HepG2 (cell line): ENCODE results near the gene SARNP. TPM values are rescaled to one million over a fixed set of nuclear protein-coding genes. Genes with fewer than 3 reads are reported as not detected.

Source experiments
- ATAC-seq: fragments of 200-7000 bp; cut with Tn5 transposase; 3 replicates; pipeline ENCODE4 v1.9.1; 2020; ENCODE audit warnings: mild to moderate bottlenecking, moderate library complexity
- BruUV-seq: library from RNA; stranded (reverse); fragments of 400-500 nt; replicated peaks from 2 replicates; lab custom pipeline; 2021; lab: Mats Ljungman, UMichigan
- CTCF ChIA-PET: fragments of 300-600 bp; formaldehyde crosslinking; extraction: SDS; loops from one replicate; lab custom pipeline; 2021; ENCODE audit warnings: low total read pairs, inconsistent platforms, low intra/inter-chr PET ratio; lab: Yijun Ruan, JAX
- POLR2A ChIA-PET: fragments of 350-600 bp; sonication (Branson Sonifier 250); formaldehyde crosslinking; loops from one replicate; lab custom pipeline; 2020; ENCODE audit warnings: antibody characterized with exemption, inconsistent platforms; lab: Yijun Ruan, JAX
- DNase-seq: peaks from one replicate; pipeline ENCODE4 v3.0.0-alpha.2; 2015; ENCODE audit warnings: low spot score
- FAIRE-seq: peaks from 3 replicates; lab custom pipeline; 2011; peaks lifted over from hg19 to GRCh38; lab: Jason Lieb, UNC
- H2AFZ ChIP-seq: one replicate; pipeline ENCODE4 v1.6.1; 2011; ENCODE audit warnings: low read length, inconsistent platforms
- H3K27ac ChIP-seq: fragments of 300-600 bp; 3 replicates; pipeline ENCODE4 v1.8.0; 2011; ENCODE audit warnings: mixed run types, mild to moderate bottlenecking, mixed read lengths, low read length, inconsistent platforms; ENCODE audit not compliant: insufficient read depth; ENCODE audit errors: extremely low read length
- H3K27me3 ChIP-seq, 2 experiments: fragments of 200-600 bp in 1 of 2; 2 replicates in 1 of 2; 3 replicates in 1 of 2; pipeline versions ENCODE4 v1.6.0 to v1.8.0; 2011; ENCODE audit warnings: low read length in 2 of 2, mild to moderate bottlenecking in 2 of 2, moderate library complexity in 2 of 2, inconsistent platforms in 1 of 2; ENCODE audit not compliant: insufficient read depth in 2 of 2, control insufficient read depth in 1 of 2
- H3K36me3 ChIP-seq, 2 experiments: fragments of 200-600 bp in 1 of 2; replicated peaks in 1 of 2; 2 replicates in 1 of 2; 3 replicates in 1 of 2; pipeline versions ENCODE4 v1.5.1 to v1.8.0; 2011; ENCODE audit warnings: low read length in 2 of 2, inconsistent platforms in 1 of 2; ENCODE audit not compliant: insufficient read depth in 2 of 2, control insufficient read depth in 1 of 2
- H3K4me1 ChIP-seq: 2 replicates; pipeline ENCODE4 v1.5.1; 2012; ENCODE audit warnings: low read length, inconsistent platforms; ENCODE audit not compliant: insufficient read depth
- H3K4me2 ChIP-seq: 2 replicates; pipeline ENCODE4 v1.6.0; 2011; ENCODE audit warnings: low read depth, low read length, inconsistent platforms
- H3K4me3 ChIP-seq, 3 experiments: fragments of 200-600 bp in 1 of 3; sonication (generic), shearing (Covaris generic) in 1 of 3; replicated peaks in 1 of 3; 2 replicates each; pipeline ENCODE4 v1.5.1; 2011 to 2016; ENCODE audit warnings: low read length in 3 of 3, inconsistent platforms in 2 of 3, low read depth in 2 of 3, mild to moderate bottlenecking in 2 of 3, control low read depth in 1 of 3, mixed read lengths in 1 of 3; ENCODE audit not compliant: insufficient read depth in 1 of 3
- H3K79me2 ChIP-seq: one replicate; pipeline ENCODE4 v1.6.1; 2011; ENCODE audit warnings: low read length, inconsistent platforms; ENCODE audit not compliant: insufficient read depth
- H3K9ac ChIP-seq: 2 replicates; pipeline ENCODE4 v1.6.0; 2011; ENCODE audit warnings: mild to moderate bottlenecking, low read depth, low read length, inconsistent platforms; ENCODE audit not compliant: insufficient read depth
- H3K9me3 ChIP-seq: 2 replicates; pipeline ENCODE4 v1.5.1; 2012; ENCODE audit warnings: mild to moderate bottlenecking, low read length
- H4K20me1 ChIP-seq: 2 replicates; pipeline ENCODE4 v1.6.0; 2011; ENCODE audit warnings: inconsistent platforms, mild to moderate bottlenecking, low read length, moderate library complexity; ENCODE audit not compliant: insufficient read depth
- CBX1 ChIP-seq: IDR thresholded peaks from one replicate; pipeline ENCODE4 v1.6.1; 2016; ENCODE audit warnings: antibody characterized with exemption, low read depth
- EZH2 ChIP-seq: conservative IDR thresholded peaks from 2 replicates; pipeline ENCODE4 v1.6.1; 2012; ENCODE audit warnings: mild to moderate bottlenecking, low read depth, low read length, moderate library complexity
- FOXC1 ChIP-seq: sonication (generic); formaldehyde crosslinking; IDR thresholded peaks from 2 replicates; pipeline ENCODE4 v1.8.0; 2022; ENCODE audit warnings: mild to moderate bottlenecking, missing genetic modification reagents, borderline replicate concordance
- MXD1 ChIP-seq: sonication (generic); formaldehyde crosslinking; IDR thresholded peaks from 2 replicates; pipeline ENCODE4 v1.4.0; 2020; ENCODE audit warnings: mild to moderate bottlenecking, missing genetic modification reagents
- PHF20 ChIP-seq: sonication (generic); formaldehyde crosslinking; IDR thresholded peaks from 2 replicates; pipeline ENCODE4 v1.5.0; 2020; ENCODE audit warnings: mild to moderate bottlenecking, missing genetic modification reagents
- RERE ChIP-seq: IDR thresholded peaks from 2 replicates; pipeline ENCODE4 v1.6.1; 2016; ENCODE audit warnings: low read depth, missing genetic modification reagents, missing compliant biosample characterization
- RXRA ChIP-seq: sonication (generic); formaldehyde crosslinking; IDR thresholded peaks from 2 replicates; pipeline ENCODE4 v1.5.1; 2020; ENCODE audit warnings: missing genetic modification reagents
- SAP130 ChIP-seq: IDR thresholded peaks from 2 replicates; pipeline ENCODE4 v1.6.1; 2016; ENCODE audit warnings: low read depth
- STAT5B ChIP-seq: sonication (generic); formaldehyde crosslinking; IDR thresholded peaks from 2 replicates; pipeline ENCODE4 v1.4.0; 2020; ENCODE audit warnings: missing genetic modification reagents
- TP53 ChIP-seq: sonication (generic); formaldehyde crosslinking; conservative IDR thresholded peaks from 2 replicates; pipeline ENCODE4 v1.4.0; 2020; ENCODE audit warnings: missing genetic modification reagents
- ZBTB7B ChIP-seq: sonication (generic); formaldehyde crosslinking; IDR thresholded peaks from 2 replicates; pipeline ENCODE4 v1.4.0; 2020; ENCODE audit warnings: missing genetic modification reagents
- ZC3H13 ChIP-seq: sonication (generic); formaldehyde crosslinking; IDR thresholded peaks from 2 replicates; pipeline ENCODE4 v1.8.1; 2023; ENCODE audit warnings: mild to moderate bottlenecking, missing genetic modification reagents, moderate library complexity
- ZNF513 ChIP-seq: sonication (generic); formaldehyde crosslinking; conservative IDR thresholded peaks from 2 replicates; pipeline ENCODE4 v1.5.0; 2020; ENCODE audit warnings: missing genetic modification reagents
- ZNF576 ChIP-seq: sonication (generic); formaldehyde crosslinking; IDR thresholded peaks from 2 replicates; pipeline ENCODE4 v1.4.0; 2020; ENCODE audit warnings: mild to moderate bottlenecking, missing genetic modification reagents
- WGBS: methylation state at CpG from one replicate; pipeline ENCODE4 v1.1.6; 2017; ENCODE audit warnings: low lambda C conversion rate; 5-methylcytosine and 5-hydroxymethylcytosine counted together
- in situ Hi-C: cut with HindIII; loops from 2 replicates; pipeline ENCODE4 v1.10.0; 2017; ENCODE audit warnings: low pct_unique_long_range_greater_than_20kb; ENCODE audit not compliant: extremely low pct_ligation_motif_present
- intact Hi-C: fragments of 100-400 bp; cut with micrococcal nuclease; formaldehyde crosslinking; loops from one replicate; pipeline ENCODE4 v1.10.0; 2022; ENCODE audit not compliant: unreplicated experiment
- polyA plus RNA-seq, 8 experiments: library from polyadenylated mRNA; depleted of rRNA in 3 of 8; stranded (reverse) in 7 of 8; unstranded in 1 of 8; fragments of >200 nt; fragmentation: Illumina TruSeq in 4 of 8; extraction: Trizol in 4 of 8; gene quantifications; 2 replicates each; pipeline versions ENCODE4 v1.2.1 to v1.2.3, GENCODE V29; 2011 to 2016; ENCODE audit warnings: low read depth in 4 of 8, missing spikeins in 1 of 8, mixed read lengths in 1 of 8; ENCODE audit not compliant: insufficient read depth in 1 of 8
- total RNA-seq, 5 experiments: library from RNA; depleted of rRNA; stranded (reverse); fragments of >200 nt; fragmentation: Illumina TruSeq; extraction: Trizol; gene quantifications; 2 replicates each; pipeline ENCODE4 v1.2.3, GENCODE V29; 2016; ENCODE audit warnings: low read depth in 1 of 5

Gene SARNP
- total and polyA plus RNA-seq, 2 of the 13 experiments (the other 11 are each of a cell fraction or from before 2014, with no cell fraction given), result 59.0 to 95.4 TPM

GRCh38 chr12:55788546-55788945 lies 29.0 kb downstream of the SARNP start:
- intact Hi-C loops, result no loop called here
- POLR2A ChIA-PET, result no interaction called here

More at GRCh38 chr12:55788546-55788945, 29.0 kb downstream of the SARNP start:
- no peaks in the 10 kb centered on the region for H3K4me1 ChIP-seq
- H4K20me1 ChIP-seq, result no peaks in the 10 kb centered on the region
- DNase-seq (no peak), FAIRE-seq (no peak), ATAC-seq (no peak)
- H3K9me3 ChIP-seq, result no peaks in the 10 kb centered on the region
- CTCF ChIA-PET, result no interaction called here
- no peaks in the 10 kb centered on the region for H3K79me2 ChIP-seq
- no peak overlapping the region for H3K27ac ChIP-seq
- over 99% methylated on average over 7 of the region's 7 CpGs for WGBS
- in situ Hi-C loops, result no loop called here
- BruUV-seq, result no TSS peak
- no peaks in the 10 kb centered on the region for H3K27me3 ChIP-seq
- H3K4me3 ChIP-seq, result no peak overlapping the region
- no peak overlapping the region for H3K9ac ChIP-seq
- H3K36me3 ChIP-seq, result peaks cover 16 to 68% of the 10 kb centered on the region in 2 experiments
- TF ChIP-seq STAT5B (CRISPR knock-in tag) (no peak), RERE (no peak), PHF20 (CRISPR knock-in tag) (no peak), TP53 (CRISPR knock-in tag) (no peak), RXRA (CRISPR knock-in tag) (no peak), MXD1 (CRISPR knock-in tag) (no peak), EZH2 (no peak), ZC3H13 (no peak), SAP130 (CRISPR knock-in tag) (no peak), ZNF576 (CRISPR knock-in tag) (no peak), ZBTB7B (CRISPR knock-in tag) (no peak), CBX1 (no peak), ZNF513 (CRISPR knock-in tag) (no peak), FOXC1 (no peak)
- no peak overlapping the region for H2AFZ ChIP-seq
- H3K4me2 ChIP-seq, result no peak overlapping the region
